GM19463 (cell line): Measurements from ENCODE around the gene LANCL2.
"Not testable (repeated sequence)": the region's sequence is repeated elsewhere in the genome, so short reads cannot be mapped to it uniquely, and the experiment has no call there.

Experiments used
- ATAC-seq: cut with Tn5 transposase; IDR thresholded peaks from one replicate; pipeline ENCODE4 v1.9.1; 2021; ENCODE audit warnings: mild to moderate bottlenecking, moderate library complexity; ENCODE audit not compliant: unreplicated experiment

The LANCL2 gene

DNA sequence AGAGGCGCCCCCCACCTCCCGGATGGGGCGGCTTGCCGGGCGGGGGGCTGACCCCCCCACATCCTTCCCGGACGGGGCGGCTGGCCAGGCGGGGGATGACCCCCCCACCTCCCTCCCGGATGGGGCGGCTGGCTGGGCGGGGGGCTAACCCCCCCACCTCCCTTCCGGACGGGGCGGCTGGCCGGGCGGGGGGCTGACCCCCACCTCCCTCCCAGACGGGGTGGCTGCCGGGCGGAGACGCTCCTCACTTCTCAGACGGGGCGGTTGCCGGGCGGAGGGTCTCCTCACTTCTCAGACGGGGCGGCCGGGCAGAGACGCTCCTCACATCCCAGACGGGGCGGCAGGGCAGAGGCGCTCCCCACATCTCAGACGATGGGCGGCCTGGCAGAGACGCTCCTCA is 37.4 kb downstream of the LANCL2 start:
- ATAC-seq, result not testable (repeated sequence)

DNA sequence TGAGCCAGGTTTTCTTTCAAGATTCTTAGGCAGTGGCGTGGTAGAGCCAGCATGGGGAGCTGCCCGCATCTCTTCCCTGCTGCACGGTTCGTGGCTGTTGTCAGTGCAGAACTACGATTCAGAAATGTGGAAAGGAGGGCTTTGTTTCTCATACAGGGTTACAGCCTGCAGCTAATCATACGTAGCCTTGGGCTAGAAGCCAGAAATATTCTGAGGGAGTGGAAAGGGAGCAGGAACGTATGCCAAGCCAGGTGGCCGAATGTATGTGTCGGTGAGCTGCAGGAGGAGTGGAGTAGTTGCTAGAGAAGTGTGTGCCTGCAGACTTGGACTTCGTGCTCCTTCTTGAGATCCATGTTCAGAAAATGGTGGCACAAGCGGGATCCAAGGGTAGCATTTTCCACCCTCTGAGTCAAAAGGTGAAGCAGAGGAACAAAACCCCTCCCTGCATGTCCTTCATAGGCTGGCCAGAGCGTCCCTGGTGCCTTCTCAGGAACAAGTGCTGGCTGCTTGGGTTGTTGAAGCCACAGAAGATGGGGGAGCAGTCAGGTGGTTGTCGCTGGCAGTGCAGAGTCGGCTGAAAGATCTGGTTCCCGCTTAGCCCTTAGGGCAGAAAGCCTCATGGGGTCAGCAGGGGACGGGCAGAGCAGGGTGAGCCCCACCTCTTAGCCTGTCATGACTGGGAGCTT is 40.9 kb downstream of the LANCL2 start:
- no peak for ATAC-seq

DNA sequence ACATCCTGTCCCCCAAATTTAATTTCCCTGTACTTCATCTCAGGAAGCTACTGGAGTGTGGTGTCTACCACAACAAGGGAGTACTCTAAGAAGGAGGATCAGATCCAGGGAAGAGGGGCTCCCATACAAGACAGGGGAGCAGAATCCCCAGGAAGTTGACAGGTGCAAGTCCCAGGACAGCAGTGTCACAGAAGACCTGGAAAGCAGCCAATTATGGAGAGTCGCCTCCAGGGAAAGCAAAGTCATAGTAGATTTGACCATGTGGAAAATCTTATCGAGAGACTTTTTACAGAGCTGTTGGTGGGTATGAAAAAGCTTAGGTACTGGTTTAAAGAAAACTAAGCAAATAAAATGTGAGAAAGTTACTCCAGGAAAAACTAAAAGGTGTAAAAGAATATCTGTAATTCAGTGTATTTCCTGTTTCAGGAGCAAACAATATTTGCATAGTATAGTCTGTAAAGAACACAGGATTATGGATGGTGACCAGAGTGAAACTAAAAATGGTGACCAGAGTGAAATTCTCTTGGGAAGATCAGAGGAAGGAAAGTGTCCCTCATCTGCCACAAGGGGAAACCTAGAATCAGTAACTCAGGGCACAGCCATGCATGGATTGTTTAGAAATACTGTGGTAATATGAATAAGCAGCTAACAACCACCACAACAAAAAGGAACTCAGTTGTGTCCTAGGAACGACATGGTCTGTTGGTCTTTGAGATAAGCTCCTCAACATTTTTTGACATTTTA is 44.5 kb downstream of the LANCL2 start:
- ATAC-seq, result peak; percentile 75

- ATAC-seq, result no peak
Measured at GRCh38 chr7:55410667-55411239, 45.6 kb downstream of the LANCL2 start.

- ATAC-seq, result no peak
Measured at GRCh38 chr7:55411844-55412243, 46.7 kb downstream of the LANCL2 start.

DNA sequence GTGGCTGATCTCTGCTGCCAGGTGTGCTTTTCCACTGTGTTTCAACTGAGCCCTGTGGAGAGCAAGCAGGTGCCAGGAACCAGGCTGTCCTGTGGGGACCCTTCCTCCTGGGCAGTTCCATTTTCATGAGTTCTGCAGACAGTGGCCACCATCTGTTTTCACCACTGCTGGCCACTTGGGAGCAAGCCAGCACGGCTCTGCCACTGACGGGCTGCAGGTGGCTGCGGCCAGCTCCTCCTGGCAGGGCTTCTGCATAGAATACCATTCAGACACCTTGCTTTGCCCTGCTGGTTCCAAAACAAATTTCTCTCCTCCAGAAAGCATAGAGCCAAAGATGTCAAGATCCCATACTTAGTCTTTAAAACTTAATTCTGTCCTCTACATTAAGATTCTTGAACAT is 48.3 kb downstream of the LANCL2 start:
- ATAC-seq, result no peak

- peak; percentile 92 for ATAC-seq
Measured at GRCh38 chr7:55415173-55415778, 50.1 kb downstream of the LANCL2 start.

DNA sequence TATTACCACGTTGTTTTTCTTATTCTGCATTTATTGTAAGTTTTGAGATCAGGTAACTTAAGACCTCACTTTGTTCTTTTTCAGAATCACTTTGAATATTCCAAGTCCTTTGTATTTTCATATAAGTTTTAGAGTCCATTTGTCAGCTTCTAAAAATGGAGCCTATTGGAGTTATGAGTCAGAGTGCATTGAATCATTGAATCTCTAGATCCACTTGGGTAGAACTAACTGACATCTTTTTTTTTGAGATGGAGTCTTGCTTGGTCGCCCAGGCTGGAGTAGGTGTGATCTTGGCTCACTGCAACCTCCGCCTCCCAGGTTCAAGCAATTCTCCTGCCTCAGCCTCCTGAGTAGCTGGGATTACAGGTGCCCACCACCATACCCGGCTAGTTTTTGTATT is 52.3 kb downstream of the LANCL2 start:
- ATAC-seq, result not testable (repeated sequence)

DNA sequence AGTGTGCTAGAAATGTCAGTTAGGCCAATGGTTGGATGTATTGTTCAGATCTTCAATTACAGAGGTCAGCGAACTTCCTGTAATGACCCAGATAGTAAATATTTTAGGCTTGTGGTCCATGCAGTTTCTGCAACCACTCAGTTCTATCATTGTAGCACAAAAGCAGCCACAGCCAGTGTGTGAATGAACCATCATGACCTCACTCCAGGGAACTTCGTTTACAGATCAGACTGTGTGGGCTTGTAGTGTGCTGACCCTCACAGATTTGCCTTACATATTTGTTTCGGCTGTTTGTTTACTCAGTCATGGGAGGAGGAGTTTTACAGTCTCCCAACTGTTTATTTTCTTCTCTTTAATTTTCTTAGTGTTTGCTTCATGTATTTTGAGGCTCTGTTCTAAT is 55.4 kb downstream of the LANCL2 start:
- no peak for ATAC-seq

DNA sequence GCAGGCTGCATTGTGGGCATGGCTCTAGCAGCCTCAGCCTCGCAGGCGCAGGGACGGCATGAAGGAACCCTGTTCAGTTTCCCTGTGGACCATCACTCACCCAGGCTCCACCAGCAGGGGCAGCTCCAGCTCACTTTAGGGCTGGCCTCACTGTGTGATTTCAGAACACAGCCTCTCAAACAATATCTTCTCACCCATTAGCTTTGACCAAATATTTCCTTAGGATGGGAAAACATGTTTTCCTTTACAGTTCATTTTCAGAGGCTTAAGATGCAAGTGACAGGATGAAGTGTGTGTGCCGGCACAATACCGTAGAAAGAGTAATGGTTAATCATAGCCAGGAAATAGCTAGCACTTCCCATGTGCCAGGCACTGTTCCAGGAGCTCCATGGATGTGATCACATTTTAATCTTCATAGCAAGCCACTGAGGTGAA is 58.2 kb downstream of the LANCL2 start:
- no peak for ATAC-seq

DNA sequence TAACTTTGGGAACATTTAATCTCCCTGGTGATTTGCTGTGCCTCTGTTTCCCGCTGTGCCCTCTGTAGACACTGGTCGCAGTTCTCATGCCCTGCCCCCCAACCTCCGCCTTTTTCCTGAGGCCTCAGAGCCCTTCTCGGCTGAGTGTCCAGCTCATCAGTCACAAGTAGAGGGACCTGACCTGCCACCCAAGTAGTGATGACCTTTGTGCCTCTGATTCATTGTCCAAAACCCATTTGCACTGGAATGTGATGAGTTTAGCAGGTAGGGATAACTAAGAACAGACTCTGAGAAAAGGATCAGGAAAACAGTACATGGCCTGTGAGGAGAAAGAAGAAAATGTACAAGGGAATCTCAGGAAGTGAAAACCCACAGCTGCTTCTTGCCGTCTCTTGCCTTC is 58.8 kb downstream of the LANCL2 start:
- ATAC-seq, result no peak

- no peak for ATAC-seq
Measured at GRCh38 chr7:55425141-55425752, 60.1 kb downstream of the LANCL2 start.

GRCh38 chr7:55426676-55427075 is 61.5 kb downstream of the LANCL2 start:
- no peak for ATAC-seq

DNA sequence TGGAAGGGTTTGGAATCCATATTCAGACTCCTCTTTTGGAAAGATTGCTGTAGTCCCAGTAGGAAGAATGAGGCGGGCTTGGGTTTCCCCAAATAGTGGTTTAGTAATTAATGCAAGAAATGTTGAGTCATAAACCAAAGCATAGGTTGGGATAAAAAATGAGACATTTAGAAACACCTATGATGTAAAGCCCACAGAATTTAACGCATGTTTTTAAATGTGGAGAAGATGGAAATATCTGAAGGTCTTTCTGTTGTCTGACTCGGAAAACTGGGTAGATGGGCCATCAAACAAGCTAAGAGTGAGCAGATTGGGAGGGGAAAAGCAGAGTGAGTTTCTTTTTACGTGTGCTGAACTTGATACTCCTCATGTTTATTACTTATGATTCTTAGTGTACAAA is 62.2 kb downstream of the LANCL2 start:
- ATAC-seq, result no peak

DNA sequence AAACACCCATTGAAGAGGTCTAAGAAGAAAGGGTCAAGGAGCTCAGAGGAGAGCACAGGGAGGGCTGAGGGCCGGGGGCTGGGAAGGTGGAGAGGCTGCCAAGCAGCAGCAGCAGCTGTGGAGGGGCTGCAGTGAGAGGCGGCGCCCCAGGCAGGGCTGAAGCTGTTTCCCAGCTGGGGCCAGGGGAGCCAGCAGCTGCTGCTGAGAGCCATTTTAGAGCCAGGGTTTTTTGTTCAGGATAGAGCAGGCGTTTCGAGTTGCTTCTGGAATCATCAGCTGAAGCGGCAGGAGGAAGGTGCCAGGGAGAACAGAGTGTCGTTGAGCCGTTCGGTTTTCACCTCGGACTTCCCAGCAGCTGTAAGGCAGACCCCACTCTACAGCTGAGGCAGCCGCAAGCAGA is 62.7 kb downstream of the LANCL2 start:
- ATAC-seq, result no peak

- no peak for ATAC-seq
Measured at GRCh38 chr7:55429835-55430499, 64.8 kb downstream of the LANCL2 start.

GRCh38 chr7:55431898-55432297 is 66.8 kb downstream of the LANCL2 start:
- ATAC-seq, result no peak

- no peak for ATAC-seq
Measured at GRCh38 chr7:55432506-55432905, 67.4 kb downstream of the LANCL2 start.

GRCh38 chr7:55432939-55433784 is 68.0 kb downstream of the LANCL2 start:
- peak; percentile 88 for ATAC-seq

DNA sequence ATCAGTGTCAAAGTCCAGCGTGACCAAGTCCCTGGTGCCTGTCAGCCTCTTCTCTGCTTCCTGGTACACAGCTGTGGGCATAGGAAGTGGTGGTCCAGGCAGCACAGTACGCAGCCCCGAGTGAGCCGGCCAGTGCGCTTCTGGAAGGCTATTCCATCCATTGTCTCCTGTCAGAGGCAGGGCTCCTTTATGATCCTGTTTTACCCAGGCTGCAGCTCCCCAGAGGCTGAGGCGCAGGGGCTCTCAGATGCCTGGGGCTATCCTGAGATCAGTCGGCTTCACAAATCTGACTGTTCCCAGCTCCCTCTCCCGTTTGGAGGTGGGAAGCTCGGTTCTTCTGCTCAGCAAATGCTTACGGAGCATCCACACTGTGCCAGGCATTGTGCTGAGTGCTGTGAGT is 70.3 kb downstream of the LANCL2 start:
- ATAC-seq, result no peak
